ENCODE measurements around the gene MPZL1.

The MPZL1 gene

GRCh38 chr1:167751676-167752075 is 29.9 kb downstream of the MPZL1 start:
- DNase-seq, result no peak

GRCh38 chr1:167752219-167752985 is 30.6 kb downstream of the MPZL1 start:
- DNase-seq, result no peak

- DNase-seq, result no peak
Measured at GRCh38 chr1:167755654-167756053, 33.9 kb downstream of the MPZL1 start.

GRCh38 chr1:167756730-167757405 is 35.1 kb downstream of the MPZL1 start:
- DNase-seq, result no peak

- no peak for DNase-seq
Measured at GRCh38 chr1:167757433-167758309, 35.9 kb downstream of the MPZL1 start.

- no peak for DNase-seq
Measured at GRCh38 chr1:167761400-167761799, 39.6 kb downstream of the MPZL1 start.

GRCh38 chr1:167762061-167762746 is 40.4 kb downstream of the MPZL1 start:
- DNase-seq, result no peak

- DNase-seq, result no peak
Measured at GRCh38 chr1:167763525-167764220, 41.9 kb downstream of the MPZL1 start.

- DNase-seq, result no peak
Measured at GRCh38 chr1:167764458-167765330, 42.9 kb downstream of the MPZL1 start.

- DNase-seq, result no peak
Measured at GRCh38 chr1:167765496-167765895, 43.7 kb downstream of the MPZL1 start.

GRCh38 chr1:167766538-167766937 is 44.8 kb downstream of the MPZL1 start:
- no peak for DNase-seq

- DNase-seq, result no peak
Measured at GRCh38 chr1:167767761-167768160, 46.0 kb downstream of the MPZL1 start.

- DNase-seq, result no peak
Measured at GRCh38 chr1:167770127-167770526, 48.3 kb downstream of the MPZL1 start.

GRCh38 chr1:167772436-167772835 is 50.7 kb downstream of the MPZL1 start:
- no peak for DNase-seq

GRCh38 chr1:167773516-167773915 is 51.7 kb downstream of the MPZL1 start:
- DNase-seq, result no peak

GRCh38 chr1:167774710-167775109 is 52.9 kb downstream of the MPZL1 start:
- DNase-seq, result no peak

GRCh38 chr1:167775178-167775577 is 53.4 kb downstream of the MPZL1 start:
- DNase-seq, result no peak

GRCh38 chr1:167776151-167776550 is 54.4 kb downstream of the MPZL1 start:
- DNase-seq, result no peak

- DNase-seq, result no peak
Measured at GRCh38 chr1:167776616-167777268, 55.0 kb downstream of the MPZL1 start.

- DNase-seq, result no peak
Measured at GRCh38 chr1:167777269-167777650, 55.5 kb downstream of the MPZL1 start.

GRCh38 chr1:167781558-167781957 is 59.8 kb downstream of the MPZL1 start:
- no peak for DNase-seq

Measured in activated naive CD4-positive, alpha-beta T cell treated with Interleukin-2 at 50 U/mL for 16 hours (primary cell).